HG03558 (cell line): ENCODE results near the gene ANKIB1.
A peak's percentile ranks its signal among the peaks of the same experiment; 100 is the strongest.
"Not testable (repeated sequence)": the region's sequence is repeated elsewhere in the genome, so short reads cannot be mapped to it uniquely, and the experiment has no call there.

Experiments used
- ATAC-seq: cut with Tn5 transposase; IDR thresholded peaks from one replicate; pipeline ENCODE4 v1.9.1; 2021; ENCODE audit warnings: moderate number of reproducible peaks; ENCODE audit not compliant: unreplicated experiment; ENCODE audit errors: extremely low read depth

Gene ANKIB1

DNA sequence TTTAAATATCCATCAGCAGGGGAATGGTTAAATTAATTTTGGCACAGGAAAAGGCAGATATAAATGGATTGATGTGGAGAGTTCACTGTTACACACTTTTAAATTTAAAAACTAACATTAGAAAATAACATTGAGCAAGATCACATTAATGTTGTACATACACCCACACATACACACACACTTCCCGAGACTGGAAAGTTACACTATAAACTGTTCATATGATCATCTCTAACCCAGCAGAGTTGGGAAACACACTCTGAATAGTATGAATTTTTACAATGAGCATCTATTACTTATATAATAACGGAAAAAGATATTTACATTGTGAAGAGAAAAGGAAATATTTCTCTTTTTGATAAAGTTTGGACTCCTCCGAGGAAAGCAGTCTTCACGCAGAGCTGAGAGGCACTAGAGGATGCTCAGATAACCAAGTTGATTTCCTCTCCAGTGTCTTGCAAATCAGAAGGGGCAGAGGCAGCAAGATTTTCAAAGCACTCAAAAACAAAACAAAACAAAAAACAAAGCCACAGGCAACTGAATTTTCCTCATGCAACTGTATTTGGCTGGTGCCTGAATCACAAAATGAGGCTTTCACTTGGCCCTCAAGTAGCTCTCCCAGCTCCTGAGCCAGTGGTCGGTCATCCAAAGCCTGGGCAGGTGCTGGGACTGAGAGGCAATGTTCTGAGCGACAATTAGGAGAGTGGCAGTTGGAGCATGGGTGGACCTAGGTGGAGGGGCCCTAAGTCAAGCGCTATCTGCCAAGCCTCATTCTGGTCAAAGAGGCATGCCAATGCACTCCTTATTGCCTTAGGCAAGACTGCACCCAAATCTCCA is 191.1 kb downstream of the ANKIB1 start:
- ATAC-seq = no peak

GRCh38 chr7:92437956-92438491 is 192.2 kb downstream of the ANKIB1 start:
- ATAC-seq = no peak

DNA sequence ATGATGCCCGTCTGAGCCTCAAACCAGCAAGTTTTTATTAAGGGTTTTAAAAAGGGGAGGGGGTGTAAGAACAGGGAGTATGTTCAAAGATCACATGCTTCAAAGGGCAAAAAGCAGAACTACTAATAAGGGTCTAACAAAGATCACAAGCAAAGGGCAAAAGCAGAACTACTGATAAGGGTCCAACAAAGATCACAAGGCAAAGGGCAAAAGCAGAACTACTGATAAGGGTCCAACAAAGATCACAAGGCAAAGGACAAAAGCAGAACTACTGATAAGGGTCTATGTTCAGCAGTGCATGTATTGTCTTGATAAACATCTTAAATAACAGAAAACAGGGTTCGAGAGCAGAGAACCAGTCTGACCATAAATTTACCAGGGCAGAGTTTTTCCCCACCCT is 196.9 kb downstream of the ANKIB1 start:
- not testable (repeated sequence) for ATAC-seq

- no peak for ATAC-seq
Observed at GRCh38 chr7:92446869-92447344, 201.1 kb downstream of the ANKIB1 start.

- peak; percentile 93 for ATAC-seq
Observed at GRCh38 chr7:92447345-92448204, 201.8 kb downstream of the ANKIB1 start, which contains the start of gene GATAD1. Gene GATAD1, plus strand, starts transcription at chr7:92447482. Its CDS starts 248 bp downstream, at chr7:92447730.

- ATAC-seq = peak; percentile 22
Observed at GRCh38 chr7:92448205-92448747, 202.5 kb downstream of the ANKIB1 start.
